Naive thymus-derived CD8-positive, alpha-beta T cell (primary cell): ENCODE results near the gene GCSH. TPM values are rescaled to one million over a fixed set of nuclear protein-coding genes. Genes with fewer than 3 reads are reported as not detected.
"Not testable (repeated sequence)": the region's sequence is repeated elsewhere in the genome, so short reads cannot be mapped to it uniquely, and the experiment has no call there.

Source experiments
- ATAC-seq, 2 donors: fragments of 150-1000 bp; cut with Tn5 transposase in 1 of 2; sonication (Bioruptor Pico), chemical (Tn5 transposase) in 1 of 2; 1 replicate in 1 of 2; 2 replicates in 1 of 2; pipeline ENCODE4 v1.10.0; 2021; ENCODE audit warnings: mild to moderate bottlenecking in 2 of 2, moderate library complexity in 2 of 2
- POLR2A ChIA-PET: fragments of 350-600 bp; sonication (Branson Sonifier 250); formaldehyde crosslinking; loops from one replicate; lab custom pipeline; 2021; ENCODE audit warnings: antibody characterized with exemption; lab: Charles Lee
- DNase-seq, 10 donors: peaks; one replicate each; pipeline versions ENCODE4 v3.0.0 to v3.0.0-alpha.2; 2020 to 2022
- H3K27ac Mint-ChIP-seq, 10 donors: one replicate each; pipeline ENCODE4 v1.8.0; 2020 to 2022; ENCODE audit warnings: mild to moderate bottlenecking in 10 of 10, mixed read lengths in 10 of 10, moderate library complexity in 4 of 10, inconsistent platforms in 1 of 10
- H3K27me3 Mint-ChIP-seq, 5 donors: one replicate each; pipeline ENCODE4 v1.8.0; 2021 to 2022; ENCODE audit warnings: mixed read lengths in 5 of 5
- H3K36me3 Mint-ChIP-seq, 3 donors: one replicate each; pipeline ENCODE4 v1.8.0; 2020 to 2022; ENCODE audit warnings: mixed read lengths in 3 of 3, mild to moderate bottlenecking in 2 of 3, inconsistent platforms in 1 of 3
- H3K4me1 Mint-ChIP-seq, 4 donors: one replicate each; pipeline ENCODE4 v1.8.0; 2021 to 2022; ENCODE audit warnings: mixed read lengths in 4 of 4
- H3K4me3 Mint-ChIP-seq, 10 donors: one replicate each; pipeline ENCODE4 v1.8.0; 2020 to 2022; ENCODE audit warnings: mild to moderate bottlenecking in 10 of 10, mixed read lengths in 10 of 10, moderate library complexity in 6 of 10, inconsistent platforms in 1 of 10
- H3K9me3 Mint-ChIP-seq, 9 donors: one replicate each; pipeline ENCODE4 v1.8.0; 2020 to 2022; ENCODE audit warnings: mixed read lengths in 9 of 9, mild to moderate bottlenecking in 3 of 9, inconsistent platforms in 1 of 9, moderate library complexity in 1 of 9
- polyA plus RNA-seq, 3 donors: library from polyadenylated mRNA; unstranded; fragments of 300-500 nt; fragmentation: Illumina TruSeq; gene quantifications; one replicate each; pipeline ENCODE4 v1.2.3, GENCODE V29; 2021
- total RNA-seq, 8 experiments: library from RNA in 2 of 8; stranded (reverse) in 2 of 8; gene quantifications; one replicate each; pipeline ENCODE4 v1.2.3 and lab custom pipeline; 2021 to 2026

The GCSH gene
- total and polyA plus RNA-seq, 5 experiments from 2014 or later = 6.5 to 15.8 (median 13.5) TPM

GRCh38 chr16:81123092-81123852 is 27.1 kb upstream of the GCSH start:
- no peaks in the 10 kb centered on the region for H3K9me3 Mint-ChIP-seq
- no peaks in the 10 kb centered on the region for H3K4me1 Mint-ChIP-seq
- POLR2A ChIA-PET = no interaction called here
- H3K27me3 Mint-ChIP-seq = peaks cover 0 to 16% (median 0%) of the 10 kb centered on the region in 5 donors
- no peaks in the 10 kb centered on the region for H3K36me3 Mint-ChIP-seq
- DNase-seq (no peak), ATAC-seq (no peak)
- no peak overlapping the region for H3K4me3 Mint-ChIP-seq
- H3K27ac Mint-ChIP-seq = peak overlapping the region in 1 of 10 donors; percentile 49

- Mint-ChIP-seq H3K9me3 (no peaks in the 10 kb centered on the region), H3K4me3 (no peak overlapping the region), H3K4me1 (no peaks in the 10 kb centered on the region), H3K27ac (no peak overlapping the region), H3K27me3 (peaks cover 0 to 16% (median 0%) of the 10 kb centered on the region in 5 donors), H3K36me3 (no peaks in the 10 kb centered on the region)
- POLR2A ChIA-PET = interaction anchor here (0.6 kb wide), 1 partner anchor 18 kb away, joined by 3 read pairs; no protein-coding TSS in a partner anchor
- DNase-seq (no peak), ATAC-seq (no peak)
Measured at GRCh38 chr16:81121474-81121990, 25.3 kb upstream of the GCSH start.

GRCh38 chr16:81117436-81117835 is 21.2 kb upstream of the GCSH start:
- ATAC-seq = no peak
- H3K9me3 Mint-ChIP-seq = no peaks in the 10 kb centered on the region

GRCh38 chr16:81116285-81116684 is 20.1 kb upstream of the GCSH start:
- H3K27me3 Mint-ChIP-seq = peaks cover 0 to 23% (median 12%) of the 10 kb centered on the region in 5 donors
- H3K4me1 Mint-ChIP-seq = no peaks in the 10 kb centered on the region
- DNase-seq (no peak), ATAC-seq (no peak)
- no peak overlapping the region for H3K4me3 Mint-ChIP-seq
- no peak overlapping the region for H3K27ac Mint-ChIP-seq
- POLR2A ChIA-PET = no interaction called here
- no peaks in the 10 kb centered on the region for H3K9me3 Mint-ChIP-seq
- no peaks in the 10 kb centered on the region for H3K36me3 Mint-ChIP-seq

More at GRCh38 chr16:81117436-81117835, 21.2 kb upstream of the GCSH start:
- no peak for DNase-seq
- no peaks in the 10 kb centered on the region for H3K4me1 Mint-ChIP-seq
- no peak overlapping the region for H3K27ac Mint-ChIP-seq
- H3K36me3 Mint-ChIP-seq = no peaks in the 10 kb centered on the region
- H3K4me3 Mint-ChIP-seq = no peak overlapping the region
- POLR2A ChIA-PET = no interaction called here
- peaks cover 0 to 16% (median 5%) of the 10 kb centered on the region in 5 donors for H3K27me3 Mint-ChIP-seq

- H3K9me3 Mint-ChIP-seq = no peaks in the 10 kb centered on the region
- no peak overlapping the region for H3K27ac Mint-ChIP-seq
- ATAC-seq (no peak), DNase-seq (no peak)
- peaks cover 2 to 15% (median 12%) of the 10 kb centered on the region in 5 donors for H3K27me3 Mint-ChIP-seq
- H3K36me3 Mint-ChIP-seq = no peaks in the 10 kb centered on the region
- H3K4me1 Mint-ChIP-seq = no peaks in the 10 kb centered on the region
- POLR2A ChIA-PET = no interaction called here
- H3K4me3 Mint-ChIP-seq = no peak overlapping the region
Measured at GRCh38 chr16:81112453-81112852, 16.3 kb upstream of the GCSH start.

GRCh38 chr16:81109274-81109673 is 13.1 kb upstream of the GCSH start:
- H3K9me3 Mint-ChIP-seq, H3K4me3 Mint-ChIP-seq, ATAC-seq, DNase-seq, H3K4me1 Mint-ChIP-seq, H3K36me3 Mint-ChIP-seq, POLR2A ChIA-PET: not testable (repeated sequence)
- H3K27ac Mint-ChIP-seq = peak overlapping the region in 1 of 10 donors; percentile 69
- peaks cover 2 to 16% (median 12%) of the 10 kb centered on the region in 5 donors for H3K27me3 Mint-ChIP-seq

GRCh38 chr16:81107511-81107910 is 11.3 kb upstream of the GCSH start:
- ATAC-seq (no peak), DNase-seq (no peak)
- POLR2A ChIA-PET = no interaction called here
- H3K4me1 Mint-ChIP-seq = peaks cover 0 to 2% (median 0%) of the 10 kb centered on the region in 4 donors
- no peaks in the 10 kb centered on the region for H3K9me3 Mint-ChIP-seq
- H3K27me3 Mint-ChIP-seq = peaks cover 4 to 16% (median 8%) of the 10 kb centered on the region in 5 donors
- no peak overlapping the region for H3K4me3 Mint-ChIP-seq
- H3K27ac Mint-ChIP-seq = no peak overlapping the region
- H3K36me3 Mint-ChIP-seq = no peaks in the 10 kb centered on the region

GRCh38 chr16:81106826-81107503 is 10.8 kb upstream of the GCSH start:
- peaks cover 2 to 13% (median 8%) of the 10 kb centered on the region in 5 donors for H3K27me3 Mint-ChIP-seq
- DNase-seq (no peak), ATAC-seq (no peak)
- H3K9me3 Mint-ChIP-seq = no peaks in the 10 kb centered on the region
- H3K4me3 Mint-ChIP-seq = no peak overlapping the region
- peaks cover 0 to 2% (median 0%) of the 10 kb centered on the region in 4 donors for H3K4me1 Mint-ChIP-seq
- no peak overlapping the region for H3K27ac Mint-ChIP-seq
- POLR2A ChIA-PET = no interaction called here
- H3K36me3 Mint-ChIP-seq = no peaks in the 10 kb centered on the region

GRCh38 chr16:81105946-81106345 is 9.8 kb upstream of the GCSH start:
- POLR2A ChIA-PET = no interaction called here
- peaks cover 0 to 8% (median 6%) of the 10 kb centered on the region in 5 donors for H3K27me3 Mint-ChIP-seq

GRCh38 chr16:81101702-81102101 is 5.5 kb upstream of the GCSH start:
- Mint-ChIP-seq H3K27me3 (peaks cover 0 to 3% (median 3%) of the 10 kb centered on the region in 5 donors), H3K27ac (no peak overlapping the region), H3K36me3 (no peaks in the 10 kb centered on the region), H3K4me1 (peaks cover 0 to 3% (median 2%) of the 10 kb centered on the region in 4 donors), H3K4me3 (no peak overlapping the region), H3K9me3 (peaks cover 0 to under 1% (median 0%) of the 10 kb centered on the region in 9 donors)
- no peak for DNase-seq
- POLR2A ChIA-PET = interaction anchor here (0.6 kb wide), 1 partner anchor 309 kb away, joined by 3 read pairs; no protein-coding TSS in a partner anchor
- no peak for ATAC-seq

More at GRCh38 chr16:81105946-81106345, 9.8 kb upstream of the GCSH start:
- H3K4me3 Mint-ChIP-seq = no peak overlapping the region
- ATAC-seq (no peak), DNase-seq (no peak)
- no peaks in the 10 kb centered on the region for H3K9me3 Mint-ChIP-seq
- H3K4me1 Mint-ChIP-seq = peaks cover 0 to 2% (median 0%) of the 10 kb centered on the region in 4 donors
- no peaks in the 10 kb centered on the region for H3K36me3 Mint-ChIP-seq
- H3K27ac Mint-ChIP-seq = no peak overlapping the region

- H3K9me3 Mint-ChIP-seq = peaks cover 0 to 4% (median 0%) of the 10 kb centered on the region in 9 donors
- no peaks in the 10 kb centered on the region for H3K36me3 Mint-ChIP-seq
- POLR2A ChIA-PET = no interaction called here
- no peak overlapping the region for H3K4me3 Mint-ChIP-seq
- H3K4me1 Mint-ChIP-seq = peaks cover 2 to 10% (median 7%) of the 10 kb centered on the region in 4 donors
- DNase-seq (no peak), ATAC-seq (no peak)
- H3K27ac Mint-ChIP-seq = no peak overlapping the region
- peaks cover 0 to 3% (median 3%) of the 10 kb centered on the region in 5 donors for H3K27me3 Mint-ChIP-seq
Measured at GRCh38 chr16:81099958-81100357, 3.8 kb upstream of the GCSH start.

GRCh38 chr16:81097230-81097629 is 1.0 kb upstream of the GCSH start:
- no peak for ATAC-seq
- H3K27me3 Mint-ChIP-seq = no peaks in the 10 kb centered on the region
- H3K36me3 Mint-ChIP-seq = no peaks in the 10 kb centered on the region
- peak overlapping the region in 1 of 10 donors; percentile 77 for H3K4me3 Mint-ChIP-seq
- DNase-seq = no peak
- POLR2A ChIA-PET = interaction anchor here (1.4 kb wide), 1 partner anchor 20 kb away, joined by 4 read pairs; the partner anchor contains the start of gene C16orf46
- H3K4me1 Mint-ChIP-seq = peaks cover 3 to 14% (median 10%) of the 10 kb centered on the region in 4 donors
- peaks cover 0 to 4% (median 0%) of the 10 kb centered on the region in 9 donors for H3K9me3 Mint-ChIP-seq
- no peak overlapping the region for H3K27ac Mint-ChIP-seq
